Measurements from ENCODE around the gene LEP.

Gene LEP

DNA sequence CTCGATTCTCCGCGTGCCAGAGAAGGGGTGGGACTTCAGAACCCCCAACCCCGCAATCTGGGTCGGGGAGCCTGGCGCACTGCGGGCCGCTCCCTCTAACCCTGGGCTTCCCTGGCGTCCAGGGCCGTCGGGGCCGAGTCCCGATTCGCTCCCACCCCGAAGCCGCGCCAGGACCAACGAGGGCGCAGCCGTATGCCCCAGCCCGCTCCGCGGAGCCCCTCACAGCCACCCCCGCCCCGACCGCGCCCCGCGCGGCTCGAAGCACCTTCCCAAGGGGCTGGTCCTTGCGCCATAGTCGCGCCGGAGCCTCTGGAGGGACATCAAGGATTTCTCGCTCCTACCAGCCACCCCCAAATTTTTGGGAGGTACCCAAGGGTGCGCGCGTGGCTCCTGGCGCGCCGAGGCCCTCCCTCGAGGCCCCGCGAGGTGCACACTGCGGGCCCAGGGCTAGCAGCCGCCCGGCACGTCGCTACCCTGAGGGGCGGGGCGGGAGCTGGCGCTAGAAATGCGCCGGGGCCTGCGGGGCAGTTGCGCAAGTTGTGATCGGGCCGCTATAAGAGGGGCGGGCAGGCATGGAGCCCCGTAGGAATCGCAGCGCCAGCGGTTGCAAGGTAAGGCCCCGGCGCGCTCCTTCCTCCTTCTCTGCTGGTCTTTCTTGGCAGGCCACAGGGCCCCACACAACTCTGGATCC, at the start of gene LEP:
Gene LEP, plus strand, starts transcription at position 583 of the 691 bp plus-strand sequence. CDS start 10,741 bp downstream, outside the sequence.
- DNase-seq (ENCODE audit: low spot score in 2 of 2), result no peak
- Mint-ChIP-seq H3K4me3 (no peak within 1 kb of the TSS), H3K4me1 (peaks cover 16% of the 10 kb centered on the region), H3K27me3 (peaks cover 25% of the 10 kb centered on the region), H3K36me3 (ENCODE audit: insufficient read depth) (peaks cover 1% of the 10 kb centered on the region), H3K9me3 (peaks cover 6% of the 10 kb centered on the region), H3K27ac (ENCODE audit: low read depth) (no peak within 1 kb of the TSS)
- no peak for ATAC-seq (replicated peaks; ENCODE audit: extremely low read depth, poor library complexity, severe bottlenecking)

DNA sequence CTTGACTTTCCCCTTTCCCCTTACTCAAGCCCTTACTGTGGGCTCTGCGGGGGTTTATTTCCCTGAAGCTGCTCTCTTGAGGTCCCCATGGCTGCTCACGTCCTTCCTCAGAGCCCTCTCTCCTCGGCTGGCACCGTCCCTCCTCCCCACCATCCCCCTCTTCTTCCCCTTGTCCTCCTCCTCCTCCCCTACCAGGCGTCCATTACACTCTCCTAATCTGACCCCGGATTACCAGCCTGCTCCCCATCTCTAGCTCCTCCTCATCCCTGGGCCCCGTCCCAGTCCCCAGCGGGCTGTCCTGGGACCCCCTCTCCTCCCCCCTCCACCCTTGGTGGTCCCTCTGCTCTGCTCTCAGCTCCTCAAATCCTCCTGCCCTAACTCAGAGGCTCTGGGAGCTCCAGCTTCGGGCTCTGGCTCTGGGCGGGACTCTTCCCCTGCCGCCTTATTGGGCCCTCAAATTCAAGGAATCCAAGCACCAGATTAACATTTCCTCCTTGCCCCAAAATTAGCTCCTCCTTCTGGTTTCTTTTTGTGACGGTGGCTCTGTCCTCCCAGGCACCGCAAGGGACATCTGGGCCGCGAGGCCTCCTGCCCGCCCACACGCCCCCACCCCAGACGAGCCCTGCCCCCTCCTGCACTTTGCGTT, 48.5 kb upstream of the LEP start:
- peaks cover 18% of the 10 kb centered on the region for H3K9me3 Mint-ChIP-seq
- ATAC-seq (replicated peaks; ENCODE audit: extremely low read depth, poor library complexity, severe bottlenecking), result no peak
- H3K27me3 Mint-ChIP-seq, result peaks cover 51% of the 10 kb centered on the region
- DNase-seq (ENCODE audit: low spot score in 2 of 2), result no peak
- H3K4me1 Mint-ChIP-seq, result no peaks in the 10 kb centered on the region
- no peaks in the 10 kb centered on the region for H3K36me3 Mint-ChIP-seq (ENCODE audit: insufficient read depth)
- no peak overlapping the region for H3K4me3 Mint-ChIP-seq
- H3K27ac Mint-ChIP-seq (ENCODE audit: low read depth), result no peak overlapping the region

DNA sequence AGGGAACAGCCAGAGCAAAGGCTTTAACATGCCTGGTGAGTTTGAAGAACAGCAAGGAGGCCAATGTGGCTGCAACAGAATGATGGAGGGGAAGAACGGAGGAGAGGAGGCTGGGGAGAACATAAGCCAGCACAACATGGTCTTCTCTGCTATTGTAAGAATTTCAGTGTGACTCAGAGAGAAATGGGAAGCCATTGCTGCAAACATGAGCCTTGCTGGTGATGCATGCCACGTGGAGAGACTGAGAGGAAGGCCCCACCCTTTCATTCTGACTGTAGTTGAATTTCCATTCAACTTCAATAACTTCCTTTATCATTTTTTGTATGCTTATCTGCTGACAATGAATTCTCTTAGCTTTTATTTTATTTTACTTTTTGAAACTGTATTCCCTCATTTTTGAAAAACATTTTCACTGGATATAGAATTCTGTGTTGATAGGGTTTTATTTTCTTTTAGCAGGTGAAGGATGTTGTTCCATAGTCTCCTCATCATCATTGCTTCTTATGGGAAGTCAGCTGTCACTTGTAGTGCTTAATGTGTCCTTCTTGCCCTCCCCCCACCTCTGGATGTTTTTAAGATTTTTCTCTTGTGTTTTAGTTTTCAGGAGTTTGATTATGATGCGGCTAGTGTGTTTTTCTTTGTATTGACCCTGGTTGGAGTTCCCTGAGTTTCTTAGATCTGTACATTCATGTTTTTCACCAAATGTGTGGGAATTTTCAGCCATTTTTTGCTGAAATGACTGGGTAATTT, 46.4 kb upstream of the LEP start:
- Mint-ChIP-seq H3K9me3 (peaks cover 18% of the 10 kb centered on the region), H3K27me3 (peaks cover 33% of the 10 kb centered on the region), H3K27ac (ENCODE audit: low read depth) (no peak overlapping the region), H3K36me3 (ENCODE audit: insufficient read depth) (no peaks in the 10 kb centered on the region), H3K4me1 (no peaks in the 10 kb centered on the region), H3K4me3 (no peak overlapping the region)
- no peak for ATAC-seq (replicated peaks; ENCODE audit: extremely low read depth, poor library complexity, severe bottlenecking)
- DNase-seq (ENCODE audit: low spot score in 2 of 2), result no peak

DNA sequence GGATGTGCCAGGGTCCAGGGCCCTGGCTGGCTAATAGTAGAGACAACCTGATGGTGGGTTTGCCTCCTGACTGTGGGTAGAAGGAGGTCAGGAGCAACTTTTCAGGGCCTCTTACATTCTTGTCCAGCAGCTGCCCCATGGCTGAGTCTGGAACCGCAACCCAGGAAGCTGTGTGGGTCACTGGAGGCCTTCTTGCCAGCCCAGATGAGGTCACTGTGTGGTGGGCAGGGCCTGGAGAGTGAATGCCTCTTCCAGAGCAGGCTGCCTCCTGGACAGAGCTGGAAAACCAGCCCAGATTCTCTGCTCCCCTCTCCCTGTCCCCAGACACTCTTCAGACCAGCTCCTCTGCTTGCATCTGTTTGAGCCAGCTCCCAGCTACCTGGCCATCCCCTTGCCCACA, 43.5 kb upstream of the LEP start:
- DNase-seq (ENCODE audit: low spot score in 2 of 2), result no peak
- no peak overlapping the region for H3K27ac Mint-ChIP-seq (ENCODE audit: low read depth)
- peaks cover 18% of the 10 kb centered on the region for H3K9me3 Mint-ChIP-seq

DNA sequence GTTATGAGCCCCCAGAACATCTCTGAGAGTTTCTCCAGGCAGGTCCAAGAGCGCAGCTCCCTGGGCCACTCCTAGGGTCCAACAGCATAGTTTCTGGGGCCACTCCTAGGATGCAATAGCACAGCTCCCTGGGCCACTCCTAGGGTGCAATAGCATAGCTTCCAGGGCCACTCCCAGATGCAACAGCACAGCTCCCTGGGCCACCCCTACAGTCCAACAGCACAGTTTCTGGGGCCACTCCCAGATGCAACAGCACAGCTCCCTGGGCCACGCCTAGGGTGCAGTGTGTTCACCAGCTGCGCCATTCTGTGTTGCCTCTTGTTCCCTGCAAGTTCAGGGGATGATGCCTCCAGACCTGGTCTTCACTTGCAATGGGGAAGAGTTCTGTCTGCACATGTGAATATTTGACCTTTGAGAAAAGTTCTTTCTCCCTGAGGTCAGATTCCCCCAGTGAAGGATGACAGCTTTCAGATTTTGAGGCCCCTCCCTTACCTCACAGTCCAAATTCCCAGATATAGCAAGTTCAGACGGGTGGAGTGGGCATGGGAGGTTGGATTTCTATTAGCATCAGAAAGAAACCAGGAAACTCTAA, 43.0 kb upstream of the LEP start:
- peaks cover 36% of the 10 kb centered on the region for H3K27me3 Mint-ChIP-seq

More for the DNA sequence above, 43.5 kb upstream of the LEP start:
- H3K36me3 Mint-ChIP-seq (ENCODE audit: insufficient read depth), result no peaks in the 10 kb centered on the region
- no peak for ATAC-seq (replicated peaks; ENCODE audit: extremely low read depth, poor library complexity, severe bottlenecking)
- H3K4me3 Mint-ChIP-seq, result no peak overlapping the region
- H3K4me1 Mint-ChIP-seq, result peaks cover 13% of the 10 kb centered on the region
- H3K27me3 Mint-ChIP-seq, result peaks cover 36% of the 10 kb centered on the region

DNA sequence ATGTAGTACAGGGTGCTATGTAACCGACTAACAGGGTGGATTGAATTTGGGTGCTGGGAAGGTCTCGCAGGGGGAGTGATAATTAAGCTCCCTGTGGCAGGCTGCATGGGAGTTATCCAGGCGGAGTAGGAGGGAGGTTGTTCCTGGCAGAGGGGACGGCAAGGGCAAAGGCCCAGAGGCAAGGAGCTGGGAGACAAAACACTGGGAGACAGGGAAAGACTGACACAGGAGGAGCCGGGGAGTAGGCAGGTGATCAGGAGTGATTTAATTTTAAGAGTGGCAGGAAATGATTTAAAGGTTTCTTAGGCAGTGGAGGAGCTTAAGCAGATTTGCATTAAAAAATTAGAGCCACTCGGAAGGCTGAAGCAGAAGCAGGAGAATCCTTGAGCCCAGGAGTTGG, 40.7 kb upstream of the LEP start:
- Mint-ChIP-seq H3K4me1 (peaks cover 13% of the 10 kb centered on the region), H3K9me3 (no peaks in the 10 kb centered on the region), H3K4me3 (peak overlapping the region; percentile 70), H3K27ac (ENCODE audit: low read depth) (no peak overlapping the region), H3K27me3 (peaks cover 53% of the 10 kb centered on the region), H3K36me3 (ENCODE audit: insufficient read depth) (no peaks in the 10 kb centered on the region)
- ATAC-seq (replicated peaks; ENCODE audit: extremely low read depth, poor library complexity, severe bottlenecking) (no peak), DNase-seq (ENCODE audit: low spot score in 2 of 2) (no peak)

More for the DNA sequence above, 43.0 kb upstream of the LEP start:
- Mint-ChIP-seq H3K4me3 (no peak overlapping the region), H3K4me1 (peaks cover 13% of the 10 kb centered on the region), H3K9me3 (peaks cover 18% of the 10 kb centered on the region), H3K36me3 (ENCODE audit: insufficient read depth) (no peaks in the 10 kb centered on the region), H3K27ac (ENCODE audit: low read depth) (no peak overlapping the region)
- ATAC-seq (replicated peaks; ENCODE audit: extremely low read depth, poor library complexity, severe bottlenecking), result no peak
- no peak for DNase-seq (ENCODE audit: low spot score in 2 of 2)

DNA sequence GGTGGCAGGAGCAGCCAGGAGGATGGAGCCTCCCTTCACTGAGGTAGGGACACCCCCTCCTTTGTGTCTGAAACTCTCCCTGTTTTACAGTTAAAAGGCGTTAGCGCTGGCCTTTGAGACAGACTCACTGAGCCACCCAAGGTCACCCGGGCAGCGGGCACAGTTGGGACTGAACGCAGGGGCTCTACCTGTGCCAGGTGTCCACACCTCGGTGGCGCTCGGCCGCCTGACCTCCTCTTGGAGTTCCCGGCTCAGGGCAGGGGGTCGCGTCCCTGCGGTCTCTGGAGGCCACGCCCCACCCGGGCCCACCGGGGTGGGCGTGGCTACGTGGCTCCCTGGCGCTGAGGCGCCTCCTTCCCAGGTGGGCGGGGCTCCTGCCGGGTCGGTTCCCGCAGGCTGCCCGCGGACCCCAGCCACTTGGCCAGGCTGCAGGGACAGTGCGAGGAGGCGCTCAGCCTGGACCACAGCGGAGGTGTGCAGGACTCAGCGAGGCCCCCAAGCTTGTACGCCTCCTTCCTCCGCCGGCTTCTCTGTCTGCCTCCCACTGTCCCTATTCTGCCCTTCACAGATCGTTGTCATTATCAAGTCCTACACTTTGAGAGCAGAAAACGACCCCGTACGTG, 39.9 kb upstream of the LEP start:
- ATAC-seq (replicated peaks; ENCODE audit: extremely low read depth, poor library complexity, severe bottlenecking) (peak; percentile 52), DNase-seq (ENCODE audit: low spot score in 2 of 2) (no peak)
- H3K36me3 Mint-ChIP-seq (ENCODE audit: insufficient read depth), result no peaks in the 10 kb centered on the region
- no peaks in the 10 kb centered on the region for H3K9me3 Mint-ChIP-seq
- peak overlapping the region; percentile 70 for H3K4me3 Mint-ChIP-seq
- H3K4me1 Mint-ChIP-seq, result peaks cover 13% of the 10 kb centered on the region
- H3K27ac Mint-ChIP-seq (ENCODE audit: low read depth), result no peak overlapping the region
- peaks cover 60% of the 10 kb centered on the region for H3K27me3 Mint-ChIP-seq

DNA sequence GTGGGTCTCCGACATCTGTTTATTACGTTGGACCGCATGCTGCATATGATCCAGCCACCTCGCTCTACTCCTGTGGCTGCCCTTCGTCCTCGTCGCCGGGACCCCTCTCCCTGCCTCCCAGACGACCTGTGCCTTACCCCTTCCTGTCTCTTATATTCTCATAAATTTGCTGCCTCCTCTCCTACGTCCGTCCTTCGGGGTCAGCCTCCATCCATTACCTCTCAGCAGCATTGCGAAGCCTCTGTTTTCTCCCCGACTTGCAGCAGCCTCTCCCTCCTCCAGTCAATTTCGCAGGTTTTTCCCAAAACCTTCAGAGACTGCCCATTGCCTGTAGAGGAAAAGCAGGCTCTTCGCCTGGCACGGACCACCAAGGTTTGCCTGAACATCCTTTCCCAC, 39.4 kb upstream of the LEP start:
- Mint-ChIP-seq H3K36me3 (ENCODE audit: insufficient read depth) (no peaks in the 10 kb centered on the region), H3K27me3 (peaks cover 60% of the 10 kb centered on the region), H3K9me3 (no peaks in the 10 kb centered on the region), H3K27ac (ENCODE audit: low read depth) (no peak overlapping the region), H3K4me3 (peak overlapping the region; percentile 70), H3K4me1 (peaks cover 13% of the 10 kb centered on the region)
- DNase-seq (ENCODE audit: low spot score in 2 of 2) (no peak), ATAC-seq (replicated peaks; ENCODE audit: extremely low read depth, poor library complexity, severe bottlenecking) (no peak)

DNA sequence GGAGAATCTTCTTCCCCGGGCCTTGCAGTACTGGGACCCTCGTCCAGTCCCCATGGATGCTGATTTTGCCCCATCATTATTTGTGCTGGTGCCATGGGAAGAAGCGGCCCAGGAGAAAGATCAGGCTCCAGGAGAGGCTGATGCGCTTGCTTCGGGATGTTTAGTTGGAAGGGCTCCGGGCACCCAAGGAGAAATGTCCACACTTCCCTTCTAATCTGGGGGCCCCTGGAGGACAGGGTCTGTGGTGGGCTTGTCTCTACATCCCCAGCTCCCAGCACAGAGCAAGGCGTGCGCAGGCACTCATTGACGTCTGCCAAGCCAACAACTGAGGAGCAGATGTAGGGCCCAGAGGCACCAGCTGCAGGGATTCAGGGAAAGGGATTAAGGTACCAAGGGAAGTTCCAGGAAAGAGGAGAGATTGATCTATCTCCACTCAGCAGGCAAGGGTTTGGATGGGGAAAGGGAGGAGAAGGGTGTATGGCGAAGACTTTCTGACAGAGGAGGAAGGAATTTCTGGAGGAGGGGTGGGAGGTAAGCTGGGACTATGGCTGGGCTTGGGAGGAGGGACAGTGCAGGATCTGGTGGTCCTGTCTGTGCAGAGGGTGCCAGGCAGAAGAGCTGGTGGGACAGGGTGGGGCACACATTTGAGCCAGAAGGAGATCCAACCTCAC, 38.7 kb upstream of the LEP start:
- Mint-ChIP-seq H3K4me3 (peak overlapping the region; percentile 70), H3K9me3 (no peaks in the 10 kb centered on the region), H3K27me3 (peaks cover 60% of the 10 kb centered on the region), H3K27ac (ENCODE audit: low read depth) (no peak overlapping the region), H3K4me1 (peaks cover 13% of the 10 kb centered on the region), H3K36me3 (ENCODE audit: insufficient read depth) (no peaks in the 10 kb centered on the region)
- DNase-seq (ENCODE audit: low spot score in 2 of 2), result no peak
- no peak for ATAC-seq (replicated peaks; ENCODE audit: extremely low read depth, poor library complexity, severe bottlenecking)

DNA sequence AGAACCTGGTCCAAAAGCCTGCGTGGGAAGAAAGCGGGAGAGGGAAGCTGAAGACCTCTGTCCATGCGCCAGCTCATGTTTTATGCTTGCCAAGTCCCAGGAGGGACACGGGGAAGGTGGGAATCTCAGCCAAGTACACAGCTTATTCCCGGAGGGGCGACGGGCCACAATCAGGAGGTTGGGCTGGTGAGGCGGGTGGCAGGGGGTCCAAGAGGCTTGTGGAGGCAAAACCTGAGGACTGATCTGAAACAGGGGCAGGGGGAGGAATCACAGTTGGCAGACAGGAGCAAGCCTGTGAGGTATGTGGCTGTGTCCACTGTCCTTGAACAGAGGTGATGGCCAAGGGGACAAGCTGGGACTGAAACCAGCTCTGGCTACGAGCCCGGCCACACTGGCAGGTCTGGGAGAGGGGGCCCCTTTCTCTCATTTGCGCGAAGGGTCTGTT, 38.0 kb upstream of the LEP start:
- Mint-ChIP-seq H3K9me3 (no peaks in the 10 kb centered on the region), H3K36me3 (ENCODE audit: insufficient read depth) (no peaks in the 10 kb centered on the region), H3K4me1 (peaks cover 13% of the 10 kb centered on the region), H3K27ac (ENCODE audit: low read depth) (no peak overlapping the region), H3K4me3 (no peak overlapping the region), H3K27me3 (peaks cover 60% of the 10 kb centered on the region)
- no peak for DNase-seq (ENCODE audit: low spot score in 2 of 2)
- no peak for ATAC-seq (replicated peaks; ENCODE audit: extremely low read depth, poor library complexity, severe bottlenecking)

DNA sequence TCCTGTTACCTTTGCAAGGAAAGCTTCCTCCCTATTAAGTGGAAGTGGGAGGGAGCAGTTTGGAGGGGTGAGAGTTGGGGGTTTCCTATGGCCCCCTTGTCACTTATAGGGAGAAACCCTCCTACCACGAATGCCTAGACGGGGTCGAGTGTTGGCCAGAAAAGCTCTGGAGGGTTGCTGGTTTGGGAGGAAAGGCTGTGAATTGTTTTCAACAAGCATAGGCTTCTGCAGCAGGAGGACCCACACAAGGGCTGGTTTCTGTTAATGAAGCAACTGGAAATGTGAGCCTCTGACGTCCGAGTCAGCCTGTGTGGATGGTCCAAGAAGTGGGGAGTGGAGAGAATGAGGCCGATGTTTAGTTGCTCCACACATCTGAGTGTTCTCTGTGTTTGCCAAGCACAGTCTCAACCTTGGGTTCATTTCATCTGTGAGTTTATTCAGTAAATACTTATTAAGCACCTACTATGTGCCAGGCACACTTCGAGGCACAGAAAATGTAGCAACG, 37.3 kb upstream of the LEP start:
- Mint-ChIP-seq H3K36me3 (ENCODE audit: insufficient read depth) (no peaks in the 10 kb centered on the region), H3K4me3 (no peak overlapping the region), H3K27ac (ENCODE audit: low read depth) (no peak overlapping the region), H3K9me3 (no peaks in the 10 kb centered on the region), H3K4me1 (peaks cover 13% of the 10 kb centered on the region), H3K27me3 (peaks cover 60% of the 10 kb centered on the region)
- ATAC-seq (replicated peaks; ENCODE audit: extremely low read depth, poor library complexity, severe bottlenecking) (no peak), DNase-seq (ENCODE audit: low spot score in 2 of 2) (no peak)

DNA sequence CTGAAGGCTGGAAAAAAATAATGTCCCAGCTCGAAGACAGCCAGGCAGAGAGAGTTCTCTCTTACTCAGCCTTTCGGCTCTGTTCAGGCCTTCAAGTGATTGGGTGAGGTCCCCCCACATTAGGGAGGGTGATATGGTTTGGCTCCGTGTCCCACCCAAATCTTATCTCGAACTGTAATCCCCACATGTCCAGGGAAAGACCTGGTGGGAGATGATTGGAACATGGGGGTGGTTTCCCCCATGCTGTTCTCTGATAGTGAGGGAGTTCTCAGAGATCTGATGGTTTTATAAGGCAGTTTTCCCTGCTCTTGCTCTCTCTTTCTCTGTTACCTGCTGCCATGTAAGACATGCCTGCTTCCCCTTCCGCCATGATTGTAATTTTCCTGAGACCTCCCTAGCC, 36.6 kb upstream of the LEP start:
- Mint-ChIP-seq H3K4me3 (no peak overlapping the region), H3K27me3 (peaks cover 60% of the 10 kb centered on the region), H3K4me1 (peaks cover 13% of the 10 kb centered on the region), H3K9me3 (no peaks in the 10 kb centered on the region), H3K36me3 (ENCODE audit: insufficient read depth) (no peaks in the 10 kb centered on the region), H3K27ac (ENCODE audit: low read depth) (no peak overlapping the region)
- no peak for DNase-seq (ENCODE audit: low spot score in 2 of 2)
- ATAC-seq (replicated peaks; ENCODE audit: extremely low read depth, poor library complexity, severe bottlenecking), result no peak
